Measurements from ENCODE around the gene SCAANT1.

The SCAANT1 gene

DNA sequence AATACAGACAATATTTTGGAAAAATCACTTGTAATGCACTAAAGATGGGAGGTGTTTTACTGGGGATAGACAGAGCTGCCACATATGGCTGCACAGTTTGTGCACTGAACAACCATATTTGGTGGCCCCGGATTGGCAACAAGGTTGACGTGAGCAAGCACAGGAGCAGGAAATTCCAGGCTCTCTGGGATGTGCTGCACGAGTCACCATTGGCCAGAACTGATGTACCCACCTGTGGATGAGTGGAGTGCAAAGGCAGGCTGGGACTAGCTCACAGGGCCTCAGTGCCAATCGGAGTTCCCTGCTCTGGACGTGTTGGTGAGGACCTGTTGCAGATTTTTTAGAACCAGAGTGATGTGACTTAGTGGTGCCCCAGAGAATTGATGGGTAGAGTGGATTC is 42.0 kb upstream of the SCAANT1 start:
- no peaks in the 10 kb centered on the region for H3K27me3 ChIP-seq (ENCODE audit: low read length)
- H3K9me2 ChIP-seq (replicated peaks; ENCODE audit: insufficient read depth, low read length), result no peaks in the 10 kb centered on the region
- H3K4me3 ChIP-seq (ENCODE audit: insufficient read depth, low read length, poor library complexity, severe bottlenecking), result no peak overlapping the region
- H3K9ac ChIP-seq (ENCODE audit: low read length), result no peak overlapping the region
- no peak for TF ChIP-seq EZH2phosphoT487 (conservative IDR thresholded peaks at IDR 0.05; ENCODE audit: low read length)
- TF ChIP-seq, protein P1, sequence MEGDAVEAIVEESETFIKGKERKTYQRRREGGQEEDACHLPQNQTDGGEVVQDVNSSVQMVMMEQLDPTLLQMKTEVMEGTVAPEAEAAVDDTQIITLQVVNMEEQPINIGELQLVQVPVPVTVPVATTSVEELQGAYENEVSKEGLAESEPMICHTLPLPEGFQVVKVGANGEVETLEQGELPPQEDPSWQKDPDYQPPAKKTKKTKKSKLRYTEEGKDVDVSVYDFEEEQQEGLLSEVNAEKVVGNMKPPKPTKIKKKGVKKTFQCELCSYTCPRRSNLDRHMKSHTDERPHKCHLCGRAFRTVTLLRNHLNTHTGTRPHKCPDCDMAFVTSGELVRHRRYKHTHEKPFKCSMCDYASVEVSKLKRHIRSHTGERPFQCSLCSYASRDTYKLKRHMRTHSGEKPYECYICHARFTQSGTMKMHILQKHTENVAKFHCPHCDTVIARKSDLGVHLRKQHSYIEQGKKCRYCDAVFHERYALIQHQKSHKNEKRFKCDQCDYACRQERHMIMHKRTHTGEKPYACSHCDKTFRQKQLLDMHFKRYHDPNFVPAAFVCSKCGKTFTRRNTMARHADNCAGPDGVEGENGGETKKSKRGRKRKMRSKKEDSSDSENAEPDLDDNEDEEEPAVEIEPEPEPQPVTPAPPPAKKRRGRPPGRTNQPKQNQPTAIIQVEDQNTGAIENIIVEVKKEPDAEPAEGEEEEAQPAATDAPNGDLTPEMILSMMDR (IDR thresholded peaks at IDR 0.05; ENCODE audit: insufficient read depth, low read length, poor library complexity, severe bottlenecking), result no peak
- H3K36me3 ChIP-seq (ENCODE audit: low read length), result no peaks in the 10 kb centered on the region
- no peak overlapping the region for H3K4me2 ChIP-seq (ENCODE audit: low read depth, low read length, poor library complexity, severe bottlenecking)
- H3K27ac ChIP-seq (ENCODE audit: low read depth, low read length), result no peak overlapping the region
- 0 out of 2 replicates have a peak, but pooled peaks cover 12% of the 10 kb centered on the region for H3F3A ChIP-seq (ENCODE audit: insufficient read depth)
- H4K20me1 ChIP-seq (ENCODE audit: low read depth, low read length), result peaks cover 2% of the 10 kb centered on the region; the same call in 1 of the 2 replicates
- H3K79me2 ChIP-seq (ENCODE audit: insufficient read depth, low read length), result peaks cover 38% of the 10 kb centered on the region
- no peaks in the 10 kb centered on the region for H3K9me3 ChIP-seq (ENCODE audit: insufficient read depth, low read length)
- no peak overlapping the region for H2AFZ ChIP-seq (ENCODE audit: low read depth, low read length, severe bottlenecking)

DNA sequence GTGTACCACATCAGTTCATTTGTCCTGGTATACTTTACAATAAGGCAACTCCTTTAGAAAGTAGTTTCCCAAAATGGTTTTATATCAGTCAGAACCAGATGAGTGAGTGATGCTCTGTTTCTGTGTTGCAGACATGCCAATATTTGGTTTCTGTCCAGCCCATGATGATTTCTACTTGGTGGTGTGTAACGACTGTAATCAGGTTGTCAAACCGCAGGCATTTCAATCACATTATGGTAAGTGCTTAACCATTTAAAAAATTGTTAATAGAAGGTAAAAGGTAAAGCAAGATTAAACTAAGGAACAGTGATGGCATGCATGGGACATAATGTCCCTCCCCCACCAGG is 40.0 kb upstream of the SCAANT1 start:
- Histone ChIP-seq H3K9ac (ENCODE audit: low read length) (no peak overlapping the region), H3K27me3 (ENCODE audit: low read length) (no peaks in the 10 kb centered on the region), H3K9me2 (replicated peaks; ENCODE audit: insufficient read depth, low read length) (no peaks in the 10 kb centered on the region), H3K79me2 (ENCODE audit: insufficient read depth, low read length) (peaks cover 37% of the 10 kb centered on the region), H3K4me3 (ENCODE audit: insufficient read depth, low read length, poor library complexity, severe bottlenecking) (no peak overlapping the region), H3K4me2 (ENCODE audit: low read depth, low read length, poor library complexity, severe bottlenecking) (no peak overlapping the region), H3K9me3 (ENCODE audit: insufficient read depth, low read length) (no peaks in the 10 kb centered on the region), H3K27ac (ENCODE audit: low read depth, low read length) (no peak overlapping the region), H3F3A (ENCODE audit: insufficient read depth) (peaks cover 5% of the 10 kb centered on the region; the same call in 1 of the 2 replicates), H3K36me3 (ENCODE audit: low read length) (no peaks in the 10 kb centered on the region), H2AFZ (ENCODE audit: low read depth, low read length, severe bottlenecking) (no peak overlapping the region), H4K20me1 (ENCODE audit: low read depth, low read length) (peaks cover 3% of the 10 kb centered on the region; the same call in 1 of the 2 replicates)
- TF ChIP-seq, protein P1 (IDR thresholded peaks at IDR 0.05; ENCODE audit: insufficient read depth, low read length, poor library complexity, severe bottlenecking), result no peak
- no peak for TF ChIP-seq EZH2phosphoT487 (conservative IDR thresholded peaks at IDR 0.05; ENCODE audit: low read length)

DNA sequence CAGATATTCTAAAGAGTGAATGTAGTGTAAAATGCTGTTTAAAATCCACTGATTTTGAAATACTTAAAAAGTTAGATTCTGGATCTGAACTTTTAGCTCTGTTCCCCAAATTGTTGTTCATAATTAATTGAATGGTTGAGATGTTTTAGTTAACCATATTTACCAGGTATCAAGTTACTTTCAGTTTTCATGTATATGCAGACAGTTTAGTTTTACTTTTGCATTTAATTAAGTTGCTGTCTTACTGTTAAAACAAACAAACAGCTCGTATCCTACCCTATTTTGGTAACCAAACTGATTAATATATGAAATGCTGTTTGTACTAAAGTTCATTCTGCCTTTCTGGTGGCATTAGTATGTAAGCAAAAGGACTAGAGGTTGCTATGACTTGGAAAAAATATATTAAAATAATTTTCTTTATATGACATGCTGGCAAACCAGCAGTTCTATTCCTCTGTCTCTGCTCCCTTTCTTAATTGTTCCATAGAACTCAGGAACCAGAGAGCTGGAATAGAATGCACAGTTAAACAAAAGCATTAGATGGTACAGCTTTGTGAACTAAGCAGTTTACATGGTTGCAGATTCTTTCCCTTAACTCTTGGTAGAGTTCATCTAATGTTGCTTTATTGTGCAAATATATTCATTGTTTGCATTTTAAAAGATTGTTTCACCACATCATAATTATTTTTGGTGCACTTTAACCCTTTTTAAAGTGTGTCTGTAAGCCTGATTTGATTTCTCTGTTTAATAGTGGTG is 39.5 kb upstream of the SCAANT1 start:
- H3K9ac ChIP-seq (ENCODE audit: low read length), result no peak overlapping the region
- TF ChIP-seq, protein P1 (IDR thresholded peaks at IDR 0.05; ENCODE audit: insufficient read depth, low read length, poor library complexity, severe bottlenecking), result no peak
- no peak for TF ChIP-seq EZH2phosphoT487 (conservative IDR thresholded peaks at IDR 0.05; ENCODE audit: low read length)
- no peaks in the 10 kb centered on the region for H3K27me3 ChIP-seq (ENCODE audit: low read length)
- H3K4me2 ChIP-seq (ENCODE audit: low read depth, low read length, poor library complexity, severe bottlenecking), result no peak overlapping the region
- H4K20me1 ChIP-seq (ENCODE audit: low read depth, low read length), result peaks cover 3% of the 10 kb centered on the region; the same call in 1 of the 2 replicates
- H3K36me3 ChIP-seq (ENCODE audit: low read length), result no peaks in the 10 kb centered on the region
- H3K4me3 ChIP-seq (ENCODE audit: insufficient read depth, low read length, poor library complexity, severe bottlenecking), result no peak overlapping the region
- H3K9me3 ChIP-seq (ENCODE audit: insufficient read depth, low read length), result no peaks in the 10 kb centered on the region
- no peaks in the 10 kb centered on the region for H3K9me2 ChIP-seq (replicated peaks; ENCODE audit: insufficient read depth, low read length)
- peaks cover 5% of the 10 kb centered on the region; the same call in 1 of the 2 replicates for H3F3A ChIP-seq (ENCODE audit: insufficient read depth)
- no peak overlapping the region for H3K27ac ChIP-seq (ENCODE audit: low read depth, low read length)
- no peak overlapping the region for H2AFZ ChIP-seq (ENCODE audit: low read depth, low read length, severe bottlenecking)
- peaks cover 33% of the 10 kb centered on the region for H3K79me2 ChIP-seq (ENCODE audit: insufficient read depth, low read length)
